Stimulated activated CD8-positive, alpha-beta memory T cell treated with anti-CD3 and anti-CD28 coated beads, Interleukin-2, amount 100 ng/mL, for 1 hour (primary cell): ENCODE data around the gene POU5F1.
A peak's percentile ranks its signal among the peaks of the same experiment; 100 is the strongest.
"Not testable (repeated sequence)": the region's sequence is repeated elsewhere in the genome, so short reads cannot be mapped to it uniquely, and the experiment has no call there.

Source experiments
- DNase-seq, 2 donors: peaks; one replicate each; pipeline ENCODE4 v3.0.0-alpha.2; 2020; ENCODE audit warnings: low read depth in 2 of 2

POU5F1 gene

GRCh38 chr6:31165986-31166385 is 4.5 kb downstream of the POU5F1 start:
- no peak for DNase-seq

GRCh38 chr6:31165064-31165832 is 5.2 kb downstream of the POU5F1 start:
- not testable (repeated sequence) for DNase-seq

- DNase-seq, result not testable (repeated sequence)
Observed at GRCh38 chr6:31164475-31165063, 5.9 kb downstream of the POU5F1 start.

- DNase-seq, result no peak
Observed at GRCh38 chr6:31163922-31164321, 6.6 kb downstream of the POU5F1 start.

- DNase-seq, result no peak
Observed at GRCh38 chr6:31162463-31163165, 7.9 kb downstream of the POU5F1 start.

- DNase-seq, result no peak
Observed at GRCh38 chr6:31161216-31162126, 9.0 kb downstream of the POU5F1 start.

GRCh38 chr6:31158863-31159855 is 11.3 kb downstream of the POU5F1 start:
- no peak for DNase-seq

GRCh38 chr6:31158140-31158862 is 12.2 kb downstream of the POU5F1 start, which contains the start of gene TCF19:
TSS of gene TCF19 (plus strand) at chr6:31158589. CDS start at chr6:31159470, 881 bp downstream.
- peak; percentile 97 to 99 for DNase-seq

GRCh38 chr6:31157513-31158139 is 12.9 kb downstream of the POU5F1 start, which contains the start of gene CCHCR1:
TSS of gene CCHCR1 (minus strand) at chr6:31157802. CDS start at chr6:31157600, 202 bp downstream.
- DNase-seq, result no peak

GRCh38 chr6:31156641-31157040 is 13.8 kb downstream of the POU5F1 start:
- no peak for DNase-seq

- DNase-seq, result no peak
Observed at GRCh38 chr6:31154436-31154835, 16.0 kb downstream of the POU5F1 start.

- DNase-seq, result no peak
Observed at GRCh38 chr6:31152781-31153180, 17.7 kb downstream of the POU5F1 start.

GRCh38 chr6:31149827-31150447 is 20.5 kb downstream of the POU5F1 start:
- no peak for DNase-seq

GRCh38 chr6:31145386-31145785 is 25.1 kb downstream of the POU5F1 start:
- no peak for DNase-seq

GRCh38 chr6:31144970-31145340 is 25.5 kb downstream of the POU5F1 start:
- DNase-seq, result no peak

- DNase-seq, result no peak
Observed at GRCh38 chr6:31144296-31144969, 26.0 kb downstream of the POU5F1 start.

- DNase-seq, result no peak
Observed at GRCh38 chr6:31143148-31143547, 27.3 kb downstream of the POU5F1 start.

GRCh38 chr6:31142361-31142761 is 28.1 kb downstream of the POU5F1 start:
- DNase-seq, result no peak
